HG03064 (cell line): ENCODE measurements around the gene TNFRSF11A.

Experiments
- ATAC-seq: cut with Tn5 transposase; IDR thresholded peaks from one replicate; pipeline ENCODE4 v1.9.1; 2021; ENCODE audit warnings: low read depth; ENCODE audit not compliant: unreplicated experiment

The TNFRSF11A gene

DNA sequence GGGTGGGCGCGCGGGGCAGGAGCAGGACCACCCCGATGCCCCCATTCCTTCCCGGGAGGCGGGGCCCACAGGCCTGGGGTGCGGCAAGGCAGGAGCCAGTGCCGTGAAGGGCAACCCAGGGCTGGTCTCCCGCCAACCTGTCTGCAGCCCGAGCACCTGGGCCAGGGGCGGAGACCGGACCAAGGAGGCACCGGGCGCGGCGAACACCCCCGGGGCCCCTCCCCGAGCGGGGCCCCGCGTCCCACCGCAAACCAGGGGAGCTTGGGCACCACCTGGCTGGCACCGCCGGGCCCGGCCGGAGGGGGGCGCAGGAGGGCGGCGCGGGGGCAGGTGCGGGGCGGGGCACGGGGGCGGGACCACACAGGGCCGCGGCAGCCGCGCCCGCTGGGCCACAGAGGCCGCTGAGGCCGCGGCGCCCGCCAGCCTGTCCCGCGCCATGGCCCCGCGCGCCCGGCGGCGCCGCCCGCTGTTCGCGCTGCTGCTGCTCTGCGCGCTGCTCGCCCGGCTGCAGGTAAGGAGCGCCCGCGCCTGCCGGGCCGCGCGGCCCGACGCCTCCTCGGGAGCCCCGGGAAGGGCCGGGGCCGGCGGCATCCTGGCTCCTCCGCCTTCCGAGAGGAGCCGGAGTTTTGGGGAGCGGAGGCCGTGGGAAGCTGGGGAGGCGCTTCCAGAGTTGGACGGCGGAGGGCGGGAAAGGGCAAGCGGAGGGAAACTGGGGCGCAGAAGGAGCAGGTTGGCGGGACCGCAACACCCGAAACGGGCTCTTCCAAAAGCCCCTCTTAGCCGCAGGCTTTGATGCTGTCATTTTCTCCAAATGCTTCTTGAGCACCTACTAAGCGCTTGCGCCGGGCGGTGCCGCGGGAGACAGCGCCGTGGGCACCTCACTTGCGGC is at the start of gene TNFRSF11A:
TSS of gene TNFRSF11A (plus strand) at position 394 of the 889 bp plus-strand sequence. CDS start at position 437, 43 bp downstream.
- ATAC-seq = peak; percentile 55

DNA sequence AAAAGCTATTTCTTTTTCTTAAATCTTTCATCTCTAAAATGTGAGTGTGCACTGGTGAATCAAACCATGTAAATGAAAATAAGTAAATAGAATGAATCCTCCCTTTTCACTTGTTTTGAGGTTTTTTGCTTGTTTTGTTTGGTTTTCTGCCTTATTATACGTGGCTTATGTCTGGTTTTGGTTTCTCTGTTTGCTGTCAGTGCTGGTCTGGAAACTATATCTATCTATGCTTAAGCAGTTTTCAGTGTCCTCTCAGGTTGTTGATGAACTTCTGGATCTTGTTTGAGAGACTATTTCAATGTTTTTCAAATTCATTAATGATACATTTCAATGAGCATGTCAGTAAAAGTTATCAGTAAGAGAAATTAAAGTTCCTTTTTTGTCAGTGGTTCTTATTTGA is 48.1 kb upstream of the TNFRSF11A start:
- ATAC-seq = no peak

DNA sequence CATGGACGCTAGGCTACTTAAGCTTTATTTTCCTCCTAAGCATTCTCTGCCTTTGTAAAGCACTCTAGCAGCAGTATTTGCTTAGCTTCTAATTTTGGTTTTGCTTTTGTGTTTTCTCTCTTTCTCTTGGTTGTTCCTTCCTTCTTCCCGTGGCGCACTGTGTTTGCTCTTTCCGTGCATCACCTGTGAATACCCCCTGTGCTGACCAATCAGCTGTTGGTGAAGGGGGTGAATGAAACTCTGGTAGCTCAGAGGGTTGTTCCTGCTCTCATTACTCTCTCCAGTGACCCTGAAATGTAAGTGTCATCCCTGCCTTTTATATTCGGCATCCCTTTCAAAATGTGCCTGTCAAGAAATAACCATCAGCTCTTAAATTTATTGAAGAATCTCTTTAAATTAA is 45.5 kb upstream of the TNFRSF11A start:
- ATAC-seq = no peak

DNA sequence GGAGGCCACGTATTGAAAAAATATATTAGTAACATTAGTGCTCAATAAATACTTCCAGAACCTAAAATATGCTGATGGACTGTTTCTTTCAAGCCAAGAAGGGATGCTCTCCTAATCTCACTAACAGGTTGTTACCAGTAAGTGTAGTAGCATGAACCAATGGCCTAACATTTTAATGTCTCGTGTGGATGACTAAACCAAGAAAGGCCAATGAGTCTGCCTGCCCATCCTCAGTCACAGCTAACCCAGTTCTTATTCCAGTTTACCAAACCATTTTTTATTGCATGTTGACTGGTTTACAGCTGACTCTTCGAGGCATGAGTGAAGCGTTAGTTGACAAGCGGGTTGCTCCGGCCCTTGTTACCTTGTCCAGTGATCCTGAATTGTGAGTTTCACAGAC is 45.1 kb upstream of the TNFRSF11A start:
- no peak for ATAC-seq

DNA sequence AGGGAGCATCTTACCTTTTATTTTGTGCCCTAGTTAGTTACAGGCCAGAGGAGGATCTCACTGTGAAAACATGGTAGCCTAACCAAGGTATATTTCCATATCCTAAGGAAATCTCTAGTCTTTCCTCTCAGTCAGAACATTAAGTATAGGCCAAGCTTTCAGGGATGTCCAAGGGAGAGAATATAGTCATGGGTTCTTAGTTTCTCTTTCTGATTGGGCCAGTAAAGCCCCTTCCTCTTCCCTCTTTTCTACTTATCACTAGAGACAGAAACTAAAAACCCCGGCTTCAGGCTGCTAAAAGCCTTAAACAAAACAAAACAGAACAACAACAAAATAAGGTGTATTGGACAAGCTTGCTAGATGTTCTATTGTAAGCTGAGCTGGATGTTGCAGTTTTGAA is 44.3 kb upstream of the TNFRSF11A start:
- ATAC-seq = no peak

DNA sequence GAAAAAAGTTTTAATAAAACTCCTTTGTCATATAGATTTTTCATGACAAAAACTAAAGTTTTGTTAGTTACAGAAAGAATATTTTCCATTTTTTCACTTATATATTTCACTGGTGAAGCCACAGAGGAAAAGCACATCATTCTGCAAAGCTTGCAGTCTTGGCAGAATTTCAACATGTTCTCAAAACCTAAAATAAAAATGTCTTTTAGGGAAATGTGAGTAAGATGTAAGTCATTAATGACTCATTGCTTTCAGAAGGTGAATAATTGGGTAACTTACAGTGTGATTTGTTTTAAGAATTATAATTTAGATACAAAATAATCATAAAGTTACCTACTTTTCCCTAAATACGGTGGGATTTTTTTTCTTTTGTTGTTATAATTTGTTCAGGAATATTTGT is 43.4 kb upstream of the TNFRSF11A start:
- ATAC-seq = no peak

DNA sequence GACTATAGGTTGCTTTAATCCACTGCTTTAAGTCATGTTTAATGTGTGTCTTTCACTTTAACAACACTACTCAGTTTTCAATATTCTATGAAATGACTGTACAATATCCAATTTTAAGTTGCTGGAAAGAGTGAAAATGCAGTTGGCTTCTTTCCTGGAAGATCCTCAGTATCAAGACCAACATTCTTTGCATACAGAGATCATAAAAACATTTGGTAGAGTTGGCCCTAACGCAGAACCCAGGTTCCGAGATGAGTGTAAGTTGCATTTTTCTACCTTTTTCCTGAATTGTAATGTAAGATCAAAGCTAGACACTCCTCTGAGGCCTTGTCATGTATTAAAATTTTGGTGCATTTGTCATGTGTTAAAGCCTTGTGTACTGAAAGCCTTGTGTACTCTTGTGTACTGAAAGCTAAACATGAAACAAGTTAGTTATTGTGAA is 42.9 kb upstream of the TNFRSF11A start:
- ATAC-seq = no peak

DNA sequence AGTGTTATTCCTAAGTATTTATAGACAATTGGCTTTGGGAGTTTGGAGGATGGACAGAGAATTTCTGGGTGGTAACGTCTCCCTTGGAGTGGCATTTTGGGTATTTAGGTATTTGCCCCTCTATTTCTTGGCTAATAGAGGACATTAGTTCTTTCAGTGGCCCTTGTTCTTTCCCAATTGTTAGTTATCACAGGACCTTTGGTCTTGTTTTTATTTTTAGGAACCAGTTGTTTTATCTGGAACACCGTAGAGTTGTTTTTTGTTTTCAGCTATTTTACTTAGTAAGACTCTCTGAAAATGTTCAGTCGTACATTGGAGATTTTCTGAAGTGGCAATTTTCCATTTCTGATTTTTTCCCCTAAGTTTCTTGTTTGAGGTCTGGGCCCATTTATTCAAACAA is 40.5 kb upstream of the TNFRSF11A start:
- no peak for ATAC-seq

DNA sequence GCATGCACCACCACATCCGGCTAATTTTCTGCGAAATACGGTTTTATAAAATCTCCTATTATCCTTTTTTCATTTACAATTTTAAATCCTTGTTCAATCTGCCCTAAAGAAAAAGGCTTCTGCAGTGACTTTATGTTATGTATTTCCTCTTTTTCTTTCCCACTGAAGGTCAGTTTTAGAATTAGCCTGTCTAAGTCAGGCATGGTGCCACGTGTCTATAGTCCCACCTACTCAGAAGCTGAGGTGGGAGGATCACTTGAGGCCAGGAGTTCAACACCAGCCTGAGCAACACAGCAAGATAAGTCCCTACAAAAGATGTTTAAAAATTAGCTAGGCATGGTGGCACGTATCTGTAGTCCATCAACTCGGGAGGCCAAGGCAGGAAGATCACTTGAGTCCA is 39.8 kb upstream of the TNFRSF11A start:
- ATAC-seq = no peak

DNA sequence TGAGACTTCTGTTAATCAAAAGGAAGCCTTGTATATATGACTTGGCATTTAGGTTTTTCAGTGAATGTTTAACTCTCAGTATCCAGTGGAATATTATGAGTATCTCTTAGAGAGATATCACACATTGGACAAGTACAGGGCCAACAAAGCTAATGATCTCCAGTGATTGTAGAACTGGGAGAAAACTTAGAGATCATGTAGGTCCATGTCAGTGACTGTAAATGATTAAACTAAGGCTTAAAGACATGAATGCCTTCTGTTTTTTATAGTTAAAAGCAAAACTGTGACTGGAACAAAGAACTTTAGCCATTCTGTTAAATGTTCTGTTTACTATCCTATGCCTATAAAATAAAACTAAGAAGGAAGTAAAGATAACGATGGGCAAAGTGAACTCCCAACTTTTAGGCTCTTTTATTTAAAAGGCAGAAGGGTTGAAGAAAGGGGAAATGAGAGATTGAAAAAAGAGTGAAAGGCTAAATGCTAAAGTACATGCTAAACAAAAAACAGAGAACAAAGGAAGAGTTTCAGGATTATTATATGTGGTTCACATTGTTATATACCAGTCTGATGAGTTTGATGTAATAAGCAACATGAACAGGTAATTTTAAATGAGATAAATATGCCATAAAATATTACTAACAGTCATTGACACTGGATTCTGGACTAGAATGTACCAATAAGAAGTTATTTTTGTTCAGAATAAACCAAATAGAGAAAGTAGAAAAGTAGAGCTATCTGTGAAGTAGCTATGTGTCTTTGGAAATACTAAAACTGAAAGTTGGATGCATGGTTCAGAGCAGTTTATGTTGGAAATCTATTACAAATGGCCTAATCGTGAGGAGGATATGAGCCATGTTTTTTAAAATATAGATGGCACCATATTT is 37.1 kb upstream of the TNFRSF11A start:
- no peak for ATAC-seq

DNA sequence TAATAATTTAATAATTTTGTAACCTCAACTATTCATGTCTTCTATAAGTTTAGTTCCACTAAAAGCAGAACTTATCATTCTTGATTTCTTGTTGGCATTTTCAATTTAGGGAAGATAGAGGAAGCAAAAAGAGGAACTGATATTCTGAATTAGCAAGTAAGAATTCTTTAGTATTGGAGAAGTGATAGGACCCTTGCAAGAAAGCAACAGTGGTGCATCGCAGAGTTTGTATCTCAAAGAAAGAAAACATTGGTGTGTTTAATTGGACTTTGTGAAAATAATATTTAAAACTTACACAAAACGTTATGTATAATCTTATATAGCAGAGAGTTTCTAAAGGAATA is 36.5 kb upstream of the TNFRSF11A start:
- no peak for ATAC-seq

DNA sequence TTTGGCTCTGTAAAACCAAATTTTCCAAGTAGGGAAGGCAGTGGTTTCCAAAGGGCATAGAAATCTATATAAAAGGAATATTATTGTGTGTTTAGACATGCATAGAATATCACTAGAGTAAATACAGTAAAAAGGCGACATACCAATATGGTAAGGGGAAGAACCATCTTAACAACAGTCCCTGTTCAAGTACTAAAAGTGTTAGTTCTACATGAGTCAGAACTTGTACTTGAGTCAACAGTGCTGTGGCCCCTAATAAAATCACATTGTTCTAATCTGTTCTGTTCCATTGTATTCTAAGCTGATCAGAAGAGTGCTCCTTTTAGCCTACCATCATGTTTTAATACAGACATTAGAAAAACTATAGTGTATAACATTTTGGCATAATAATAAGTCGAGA is 36.1 kb upstream of the TNFRSF11A start:
- ATAC-seq = peak; percentile 59

DNA sequence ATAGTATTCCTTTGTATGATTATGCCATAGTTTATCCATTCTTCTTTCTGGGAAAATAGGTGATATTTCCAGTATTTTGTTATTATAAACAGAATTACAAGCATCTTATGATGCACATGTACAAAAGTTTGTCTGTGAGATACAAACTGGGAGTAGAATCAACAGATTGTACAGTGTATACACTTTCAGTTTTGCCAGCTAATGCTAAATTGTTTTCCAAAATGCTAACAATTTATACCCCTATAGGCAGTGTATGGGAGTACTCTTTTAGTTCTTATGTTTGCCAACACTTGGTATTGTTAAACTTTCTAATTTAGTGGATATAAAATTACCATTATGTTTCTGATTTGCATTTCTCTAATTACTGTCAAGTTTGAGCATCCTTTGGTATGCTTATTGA is 31.0 kb upstream of the TNFRSF11A start:
- no peak for ATAC-seq

DNA sequence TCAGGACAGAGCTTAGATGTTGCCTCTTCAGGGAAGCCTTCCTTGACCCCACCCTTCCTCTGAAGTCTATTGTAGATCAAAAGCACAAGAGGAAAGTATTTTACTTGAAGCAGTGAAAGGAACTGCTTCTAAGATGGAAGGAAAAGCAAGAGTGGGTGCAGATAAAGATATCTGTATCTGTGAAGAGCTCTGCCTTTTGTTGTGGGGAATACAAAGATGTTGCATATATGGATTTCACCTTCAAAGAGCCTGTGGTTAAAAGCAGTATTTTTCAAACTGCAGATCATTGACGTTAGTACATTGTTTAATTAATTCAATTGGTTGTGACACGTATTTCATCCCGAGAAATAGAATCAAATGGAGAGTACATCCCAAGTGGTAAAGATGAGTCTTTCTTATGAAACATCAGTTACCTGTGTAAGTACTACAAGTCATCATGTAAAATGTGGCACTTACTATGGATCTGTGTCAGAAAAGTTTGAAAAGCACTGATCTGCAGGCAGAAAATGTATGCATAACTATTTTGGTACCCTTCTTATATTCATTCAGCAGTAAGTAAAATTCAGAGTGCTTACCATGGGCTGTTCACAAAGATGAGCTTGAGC is 24.6 kb upstream of the TNFRSF11A start:
- ATAC-seq = no peak

DNA sequence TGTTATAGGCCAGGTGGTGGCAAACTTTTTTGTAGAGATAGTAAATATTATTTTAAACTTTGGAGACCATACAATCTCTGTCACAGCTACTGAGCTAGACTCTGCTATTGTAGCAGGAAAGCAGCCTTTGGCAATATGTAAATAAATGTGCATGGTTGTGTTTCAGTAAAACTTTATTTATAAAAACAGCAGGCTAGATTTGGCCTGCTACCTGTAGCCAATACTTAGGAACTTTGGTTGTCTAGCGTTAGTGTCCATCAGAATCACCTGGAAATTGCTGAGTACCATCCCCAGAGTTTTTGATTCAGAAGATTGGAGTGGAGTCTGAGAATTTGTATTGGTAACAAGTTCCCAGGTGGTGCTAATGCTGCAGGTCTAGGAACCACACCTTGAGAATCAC is 23.8 kb upstream of the TNFRSF11A start:
- ATAC-seq = no peak

DNA sequence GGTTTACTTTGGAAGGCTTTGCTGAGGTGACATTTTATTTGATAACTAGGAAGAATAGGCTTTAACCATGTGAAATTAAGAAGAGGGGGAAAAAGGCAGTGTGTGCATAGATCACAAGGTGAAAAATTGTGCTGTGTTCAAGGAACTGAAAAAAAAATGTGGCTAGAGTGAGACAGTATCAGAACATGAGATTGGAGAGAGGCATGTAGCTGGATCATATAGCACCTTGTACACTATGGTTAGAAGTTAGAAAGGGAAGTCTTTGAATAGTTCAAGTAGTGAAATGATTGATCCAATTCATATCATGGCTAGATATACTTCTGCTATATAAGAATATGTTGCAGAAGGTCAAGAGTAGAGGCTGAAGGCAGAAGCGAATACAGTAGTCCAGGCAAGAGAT is 12.3 kb upstream of the TNFRSF11A start:
- no peak for ATAC-seq

DNA sequence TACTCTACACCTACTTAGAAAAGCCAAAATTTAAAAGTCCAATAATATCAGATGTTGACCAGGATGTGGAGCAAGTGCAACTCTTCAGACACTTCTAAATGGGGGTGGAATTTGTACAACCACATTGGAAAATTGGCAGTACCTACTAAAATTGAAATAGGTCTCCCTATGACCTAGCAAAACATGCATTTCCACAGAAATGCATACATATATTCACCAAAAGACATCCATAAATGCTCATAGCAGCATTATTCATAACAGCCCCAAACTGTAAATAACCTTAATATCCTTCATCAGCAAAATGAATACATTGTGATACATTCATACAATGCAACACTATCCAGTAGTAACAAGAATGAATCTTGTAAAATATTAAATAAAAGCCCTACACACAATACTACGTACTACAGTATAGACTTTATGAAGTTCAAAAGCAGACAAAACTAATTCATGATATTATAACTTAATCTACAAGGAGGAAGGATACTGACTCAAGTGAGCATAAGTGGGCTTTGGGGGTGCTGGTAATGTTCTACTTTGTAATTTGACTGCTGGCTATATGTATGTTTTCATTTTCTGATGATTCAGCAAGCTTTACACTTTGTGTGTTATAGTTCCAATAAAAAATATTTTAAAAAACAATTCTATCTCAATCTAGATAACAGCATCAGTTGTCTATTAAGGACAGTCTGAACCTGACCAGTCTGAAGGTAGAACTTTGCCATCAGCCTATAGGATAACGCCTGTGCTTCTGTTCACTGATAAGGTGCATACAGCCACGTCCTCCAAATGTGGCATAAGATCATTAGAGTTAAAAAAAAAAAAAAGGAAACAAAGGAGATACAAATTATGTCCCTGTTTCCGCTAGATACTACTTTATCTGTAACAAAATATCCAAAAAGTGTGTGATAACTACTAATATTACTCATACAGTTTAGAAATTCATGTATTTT is 6.6 kb upstream of the TNFRSF11A start:
- ATAC-seq = no peak

DNA sequence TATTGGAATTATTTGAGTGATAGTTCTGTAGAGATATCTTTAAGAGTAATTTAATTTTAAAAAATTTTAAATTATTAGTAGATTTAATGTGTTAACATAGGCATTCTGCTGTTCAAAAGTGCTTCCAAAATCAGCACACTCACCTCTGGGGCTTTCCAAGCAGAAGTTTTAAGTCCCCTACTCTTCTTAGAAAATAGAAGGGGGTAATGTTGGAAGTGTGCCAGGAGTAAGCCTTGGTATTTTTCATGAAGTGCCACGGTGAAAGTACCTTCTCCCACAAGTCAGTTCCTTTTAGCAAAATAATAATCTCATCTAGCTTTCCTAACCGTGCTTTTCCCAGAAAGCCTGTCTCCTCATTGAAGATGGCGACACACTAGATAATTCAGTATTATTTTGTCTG is 3.9 kb upstream of the TNFRSF11A start:
- ATAC-seq = no peak

DNA sequence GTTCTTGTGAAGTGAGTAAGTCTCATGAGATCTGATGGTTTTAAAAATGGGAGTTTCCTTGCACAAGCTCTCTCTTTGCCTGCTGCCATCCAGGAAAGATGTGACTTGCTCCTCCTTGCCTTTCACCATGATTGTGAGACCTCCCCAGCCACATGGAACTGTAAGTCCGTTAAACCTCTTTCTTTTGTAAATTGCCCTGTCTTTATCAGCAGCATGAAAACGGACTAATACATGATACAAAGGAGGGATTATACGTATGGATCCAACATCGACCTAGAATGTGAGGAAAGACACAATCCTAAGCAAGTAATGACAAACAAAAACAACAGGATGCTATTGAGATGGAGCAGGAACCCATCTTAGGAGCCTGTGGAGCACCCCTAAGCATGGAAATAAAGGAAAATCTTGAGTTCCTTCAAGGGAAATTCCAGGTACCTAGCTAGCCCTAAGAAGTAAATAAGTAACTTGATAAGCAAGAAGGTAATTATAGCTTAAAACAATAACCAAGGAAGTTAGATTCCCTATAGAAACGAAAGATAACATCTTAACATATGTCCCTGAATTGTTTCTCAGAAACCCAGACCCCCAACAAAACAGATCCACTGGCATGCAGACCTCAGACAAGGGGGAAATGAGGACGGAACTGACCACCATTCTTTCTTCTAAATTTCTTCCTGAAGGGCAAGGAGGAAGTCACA is 1.5 kb upstream of the TNFRSF11A start:
- no peak for ATAC-seq
